ENCODE results near the gene SLITRK3. TPM values are rescaled to one million over a fixed set of nuclear protein-coding genes. Genes with fewer than 3 reads are reported as not detected.

The SLITRK3 gene
- total RNA-seq, 1 donor from 2014 or later = 0.79 TPM

GRCh38 chr3:165206454-165207266 is 10.5 kb upstream of the SLITRK3 start:
- no peaks in the 10 kb centered on the region for H3K27me3 Mint-ChIP-seq (ENCODE audit: insufficient read depth, low read depth)
- no peaks in the 10 kb centered on the region for H3K36me3 Mint-ChIP-seq
- Histone ChIP-seq H3K79me2 (ENCODE audit: low read depth) (no peaks in the 10 kb centered on the region), H3F3A (ENCODE audit: low read depth) (no peaks in the 10 kb centered on the region), H4K20me1 (ENCODE audit: low read depth) (no peaks in the 10 kb centered on the region), H3K36me3 (no peaks in the 10 kb centered on the region), H3K4me1 (no peaks in the 10 kb centered on the region), H3K9me3 (ENCODE audit: low read depth) (no peaks in the 10 kb centered on the region), H3K4me2 (peak overlapping the region; percentile 70), H3K27ac (no peak overlapping the region), H3K9ac (no peak overlapping the region), H2AFZ (replicated peaks) (peak overlapping the region; percentile 88), H3K27me3 (peaks cover 18% of the 10 kb centered on the region), H3K4me3 (peak overlapping the region; percentile 40)
- TF ChIP-seq EZH2phosphoT487 (IDR thresholded peaks at IDR 0.05) (no peak), CTCF (IDR thresholded peaks at IDR 0.05) (peak; percentile 97)
- H3K27ac Mint-ChIP-seq = no peak overlapping the region
- peak; percentile 92 for DNase-seq (ENCODE audit: low spot score)
- H3K9me3 Mint-ChIP-seq = no peaks in the 10 kb centered on the region
- peaks cover 6% of the 10 kb centered on the region for H3K4me1 Mint-ChIP-seq
- peak overlapping the region; percentile 67 for H3K4me3 Mint-ChIP-seq

GRCh38 chr3:165204445-165204844 is 8.3 kb upstream of the SLITRK3 start:
- H3K36me3 ChIP-seq = no peaks in the 10 kb centered on the region
- Mint-ChIP-seq H3K4me1 (peaks cover 6% of the 10 kb centered on the region), H3K9me3 (no peaks in the 10 kb centered on the region), H3K27me3 (ENCODE audit: insufficient read depth, low read depth) (no peaks in the 10 kb centered on the region), H3K36me3 (no peaks in the 10 kb centered on the region), H3K27ac (no peak overlapping the region), H3K4me3 (no peak overlapping the region)
- no peak overlapping the region for H3K9ac ChIP-seq
- H3K9me3 ChIP-seq (ENCODE audit: low read depth) = no peaks in the 10 kb centered on the region
- DNase-seq (ENCODE audit: low spot score) = no peak
- no peak overlapping the region for H3K4me2 ChIP-seq
- TF ChIP-seq CTCF (IDR thresholded peaks at IDR 0.05) (no peak), EZH2 (IDR thresholded peaks at IDR 0.05) (no peak), EZH2phosphoT487 (IDR thresholded peaks at IDR 0.05) (no peak)
- H3F3A ChIP-seq (ENCODE audit: low read depth) = no peaks in the 10 kb centered on the region
- no peaks in the 10 kb centered on the region for H4K20me1 ChIP-seq (ENCODE audit: low read depth)
- H3K27me3 ChIP-seq = peaks cover 26% of the 10 kb centered on the region
- H3K4me1 ChIP-seq = no peaks in the 10 kb centered on the region
- no peak overlapping the region for H3K27ac ChIP-seq
- no peak overlapping the region for H3K4me3 ChIP-seq
- no peak overlapping the region for H2AFZ ChIP-seq (replicated peaks)
- H3K79me2 ChIP-seq (ENCODE audit: low read depth) = no peaks in the 10 kb centered on the region

- H3K27me3 ChIP-seq = peaks cover 33% of the 10 kb centered on the region
- H3K36me3 ChIP-seq = no peaks in the 10 kb centered on the region
- H3K79me2 ChIP-seq (ENCODE audit: low read depth) = no peaks in the 10 kb centered on the region
- no peaks in the 10 kb centered on the region for H3K9me3 ChIP-seq (ENCODE audit: low read depth)
- no peaks in the 10 kb centered on the region for H3F3A ChIP-seq (ENCODE audit: low read depth)
- no peak overlapping the region for H3K4me3 ChIP-seq
- Mint-ChIP-seq H3K9me3 (no peaks in the 10 kb centered on the region), H3K27me3 (ENCODE audit: insufficient read depth, low read depth) (no peaks in the 10 kb centered on the region), H3K27ac (no peak overlapping the region), H3K4me3 (no peak overlapping the region), H3K36me3 (no peaks in the 10 kb centered on the region), H3K4me1 (peaks cover 6% of the 10 kb centered on the region)
- H4K20me1 ChIP-seq (ENCODE audit: low read depth) = no peaks in the 10 kb centered on the region
- no peak overlapping the region for H2AFZ ChIP-seq (replicated peaks)
- TF ChIP-seq EZH2phosphoT487 (IDR thresholded peaks at IDR 0.05) (no peak), EZH2 (IDR thresholded peaks at IDR 0.05) (no peak), CTCF (IDR thresholded peaks at IDR 0.05) (no peak)
- H3K4me2 ChIP-seq = no peak overlapping the region
- H3K9ac ChIP-seq = no peak overlapping the region
- DNase-seq (ENCODE audit: low spot score) = no peak
- no peak overlapping the region for H3K27ac ChIP-seq
- no peaks in the 10 kb centered on the region for H3K4me1 ChIP-seq
Observed at GRCh38 chr3:165202995-165203394, 6.8 kb upstream of the SLITRK3 start.

Measured in neural progenitor cell (in vitro differentiated cells).